Bone marrow (tissue), 2 donors: ENCODE results near the gene HTRA2.

Experiments
- DNase-seq, 2 donors: peaks; one replicate each; lab custom pipeline; 2025; lab: John Stamatoyannopoulos, UW

Gene HTRA2

GRCh38 chr2:74562126-74562775 is 32.5 kb downstream of the HTRA2 start:
- no peak for DNase-seq

- no peak for DNase-seq
Measured at GRCh38 chr2:74564222-74564621, 34.5 kb downstream of the HTRA2 start.

GRCh38 chr2:74566076-74566753 is 36.5 kb downstream of the HTRA2 start:
- no peak for DNase-seq

DNA sequence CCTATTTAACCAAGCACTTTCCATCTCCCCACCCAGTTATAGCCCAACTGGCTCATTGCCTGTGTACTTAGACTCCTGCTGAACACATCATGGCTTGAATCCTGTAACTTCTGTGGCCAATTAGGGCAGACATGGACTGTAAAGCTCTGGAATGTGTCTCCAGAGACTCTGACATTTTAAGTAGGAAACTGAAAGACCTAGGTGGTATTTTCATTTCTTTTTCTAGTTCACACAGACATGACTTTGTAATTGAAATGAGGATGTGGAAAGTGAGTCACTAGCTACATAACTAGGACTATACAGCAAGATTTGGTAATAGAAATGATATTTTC is 37.0 kb downstream of the HTRA2 start:
- peak in 1 of 2 donors; percentile 41 for DNase-seq

- no peak for DNase-seq
Measured at GRCh38 chr2:74567881-74568280, 38.1 kb downstream of the HTRA2 start.

- no peak for DNase-seq
Measured at GRCh38 chr2:74569686-74570085, 40.0 kb downstream of the HTRA2 start.

DNA sequence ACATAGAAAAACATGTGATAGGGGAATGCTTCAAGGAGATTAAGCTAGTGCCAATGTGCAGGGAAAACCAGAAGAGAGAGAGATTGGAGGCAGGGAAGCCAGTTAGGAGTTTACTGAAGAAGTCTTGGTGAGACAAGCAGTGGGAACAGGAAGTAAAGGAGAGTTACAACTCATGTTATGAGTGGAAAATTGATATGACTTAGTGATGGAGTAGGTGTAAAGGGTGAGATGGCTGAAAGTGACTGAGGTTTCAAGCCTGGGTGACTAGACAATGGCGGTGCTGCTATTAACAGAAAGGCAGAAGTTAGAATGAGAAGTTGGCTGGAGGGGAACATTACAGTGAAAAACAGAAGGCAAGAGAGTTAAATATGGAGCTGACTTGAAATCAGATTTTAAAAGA is 41.3 kb downstream of the HTRA2 start:
- DNase-seq: peak in 1 of 2 donors; percentile 34

DNA sequence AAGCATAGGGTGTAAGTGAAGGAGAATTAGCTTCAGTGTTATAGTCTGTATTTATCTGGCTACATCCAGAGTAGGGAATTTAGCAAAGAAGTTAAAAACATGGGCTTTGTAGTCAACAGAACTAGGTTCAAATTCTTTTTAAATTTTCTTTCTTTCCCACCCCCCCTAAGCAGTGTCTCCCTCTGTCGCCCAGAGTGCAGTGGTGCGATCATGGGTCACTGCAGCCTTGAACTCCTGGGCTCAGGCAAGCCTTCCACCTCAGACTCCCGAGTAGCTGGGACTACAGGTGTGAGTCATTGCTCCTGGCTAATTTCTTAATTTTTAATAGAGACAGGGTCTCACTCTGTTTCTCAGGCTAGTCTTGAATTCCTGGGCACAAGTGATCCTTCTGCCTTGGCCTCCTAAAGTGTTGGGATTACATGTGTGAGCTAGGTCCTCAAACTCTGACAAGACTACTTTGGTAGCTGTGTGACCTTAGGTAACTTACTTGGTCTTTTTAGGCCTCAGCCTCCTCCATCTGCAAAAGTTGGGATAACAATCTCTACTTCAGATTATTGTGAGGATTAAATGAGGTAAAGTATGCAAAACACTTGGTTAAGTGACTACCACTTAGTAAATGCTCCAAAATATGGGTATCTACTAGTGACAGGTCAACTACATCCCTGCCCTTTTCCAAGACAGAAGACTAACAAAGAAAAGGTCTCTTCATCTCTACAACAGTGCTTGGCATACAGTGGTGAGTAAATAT is 42.6 kb downstream of the HTRA2 start:
- DNase-seq: no peak

DNA sequence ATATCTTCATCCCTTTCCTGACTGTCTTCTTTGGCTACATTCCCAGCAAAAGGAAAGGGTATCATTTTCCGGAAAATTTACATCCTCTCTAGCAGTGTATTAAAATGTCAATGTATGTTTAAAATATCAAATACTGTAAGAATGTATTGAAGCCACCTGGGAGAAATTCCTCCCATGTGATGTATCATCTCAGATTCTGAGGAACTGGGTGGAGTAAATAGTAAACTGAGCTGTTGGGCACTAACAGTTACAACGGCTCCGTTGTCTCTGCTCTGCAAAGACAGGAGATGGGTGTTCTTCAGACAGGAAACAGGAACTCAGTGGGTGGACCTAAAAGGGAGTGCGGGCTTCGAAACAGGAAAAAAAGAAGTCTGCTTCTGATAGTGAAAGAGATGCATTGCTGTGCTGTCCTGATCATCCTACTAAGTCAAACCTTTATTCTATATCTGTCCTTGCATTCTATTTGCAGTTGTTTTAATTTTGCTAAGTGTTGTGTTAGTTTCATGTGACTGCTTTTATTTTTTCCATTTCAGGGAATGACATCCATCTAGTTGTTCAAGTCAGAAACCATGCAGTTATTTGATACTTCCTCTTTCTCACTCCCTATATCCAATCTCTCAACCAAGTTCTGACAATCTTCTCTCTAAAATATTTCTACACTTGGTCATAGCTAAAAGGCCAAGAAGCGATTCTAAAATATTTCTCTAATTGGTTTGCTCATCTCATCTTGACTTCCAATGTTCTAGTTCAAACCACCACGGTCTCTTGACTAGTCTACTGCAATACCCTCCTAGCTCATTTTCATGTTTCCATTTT is 44.2 kb downstream of the HTRA2 start:
- peak in 1 of 2 donors; percentile 86 for DNase-seq

DNA sequence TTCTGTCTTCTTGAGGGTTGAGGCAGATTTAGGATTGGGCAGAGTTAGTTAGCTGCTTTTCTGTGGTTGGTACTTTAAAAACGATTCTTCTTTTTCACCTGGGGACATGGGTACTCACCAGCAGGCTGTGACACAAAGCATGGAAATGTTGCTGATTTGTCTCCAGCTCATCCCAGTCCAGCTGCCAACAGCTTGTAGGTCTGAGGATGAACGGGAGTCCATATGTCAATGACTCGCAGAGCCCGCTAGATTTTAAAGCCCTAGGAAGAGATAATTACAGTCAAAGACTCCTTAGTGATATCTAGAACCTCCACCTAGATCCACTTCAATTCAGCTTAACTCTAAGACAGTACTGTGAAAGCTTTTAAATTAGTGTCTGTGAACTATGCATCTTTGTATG is 45.6 kb downstream of the HTRA2 start:
- DNase-seq: no peak

DNA sequence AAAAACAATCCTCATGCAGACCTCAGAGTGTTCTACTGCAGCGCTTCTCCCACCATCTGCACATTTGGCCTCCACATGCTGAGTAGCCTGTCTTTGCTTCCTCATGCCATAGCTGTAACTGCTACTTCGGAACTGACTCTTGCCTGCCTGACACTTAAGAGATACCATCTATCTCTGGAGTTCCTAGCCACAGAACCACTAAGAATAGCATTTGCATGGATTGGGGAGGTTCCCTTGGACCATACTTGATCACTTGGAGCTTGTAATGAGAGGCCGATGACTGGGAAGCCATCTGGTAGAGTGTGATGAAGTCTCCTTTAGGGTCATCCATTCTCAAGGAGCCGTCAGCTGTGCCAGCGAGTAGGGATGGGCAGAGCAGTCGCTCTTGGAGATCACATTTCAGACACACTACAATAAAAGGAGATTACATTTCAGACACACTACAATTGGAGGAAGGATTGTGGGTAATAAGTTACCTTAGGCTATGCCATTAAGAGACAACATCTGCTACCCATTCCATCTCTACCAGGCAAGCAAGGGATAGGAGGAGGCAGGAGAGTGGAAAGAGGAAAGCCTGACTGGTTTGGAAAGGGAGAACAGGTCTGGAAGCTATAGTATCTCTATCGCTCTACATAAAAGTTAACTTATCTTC is 46.6 kb downstream of the HTRA2 start:
- no peak for DNase-seq

GRCh38 chr2:74576863-74577229 is 47.1 kb downstream of the HTRA2 start:
- DNase-seq: peak in 1 of 2 donors; percentile 86

- DNase-seq: no peak
Measured at GRCh38 chr2:74577448-74577847, 47.7 kb downstream of the HTRA2 start.

GRCh38 chr2:74578408-74578807 is 48.7 kb downstream of the HTRA2 start:
- no peak for DNase-seq

GRCh38 chr2:74581463-74581862 is 51.7 kb downstream of the HTRA2 start:
- DNase-seq: no peak

DNA sequence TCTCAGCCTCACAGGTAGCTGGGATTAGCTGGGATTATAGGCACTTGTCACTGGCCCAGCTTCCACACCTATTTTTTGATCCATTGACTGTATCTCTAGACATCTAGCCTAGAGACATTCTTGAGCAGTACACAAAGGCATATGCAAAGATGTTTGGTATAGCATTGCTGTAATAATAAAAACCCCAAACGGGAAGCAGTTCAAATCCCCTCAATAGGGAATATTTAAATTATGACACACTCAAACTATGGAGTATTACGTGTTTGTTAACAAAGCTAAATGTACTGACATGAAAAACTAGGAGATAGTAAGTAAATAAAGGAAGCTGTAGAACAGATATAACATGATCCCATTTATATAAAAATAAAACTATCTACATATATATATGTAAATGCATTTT is 52.5 kb downstream of the HTRA2 start:
- DNase-seq: no peak
